Measurements from ENCODE around the gene SERPINA10. TPM values are rescaled to one million over a fixed set of nuclear protein-coding genes. Genes with fewer than 3 reads are reported as not detected.

Gene SERPINA10, protein sequence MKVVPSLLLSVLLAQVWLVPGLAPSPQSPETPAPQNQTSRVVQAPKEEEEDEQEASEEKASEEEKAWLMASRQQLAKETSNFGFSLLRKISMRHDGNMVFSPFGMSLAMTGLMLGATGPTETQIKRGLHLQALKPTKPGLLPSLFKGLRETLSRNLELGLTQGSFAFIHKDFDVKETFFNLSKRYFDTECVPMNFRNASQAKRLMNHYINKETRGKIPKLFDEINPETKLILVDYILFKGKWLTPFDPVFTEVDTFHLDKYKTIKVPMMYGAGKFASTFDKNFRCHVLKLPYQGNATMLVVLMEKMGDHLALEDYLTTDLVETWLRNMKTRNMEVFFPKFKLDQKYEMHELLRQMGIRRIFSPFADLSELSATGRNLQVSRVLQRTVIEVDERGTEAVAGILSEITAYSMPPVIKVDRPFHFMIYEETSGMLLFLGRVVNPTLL
- total RNA-seq = 0.06 TPM

DNA sequence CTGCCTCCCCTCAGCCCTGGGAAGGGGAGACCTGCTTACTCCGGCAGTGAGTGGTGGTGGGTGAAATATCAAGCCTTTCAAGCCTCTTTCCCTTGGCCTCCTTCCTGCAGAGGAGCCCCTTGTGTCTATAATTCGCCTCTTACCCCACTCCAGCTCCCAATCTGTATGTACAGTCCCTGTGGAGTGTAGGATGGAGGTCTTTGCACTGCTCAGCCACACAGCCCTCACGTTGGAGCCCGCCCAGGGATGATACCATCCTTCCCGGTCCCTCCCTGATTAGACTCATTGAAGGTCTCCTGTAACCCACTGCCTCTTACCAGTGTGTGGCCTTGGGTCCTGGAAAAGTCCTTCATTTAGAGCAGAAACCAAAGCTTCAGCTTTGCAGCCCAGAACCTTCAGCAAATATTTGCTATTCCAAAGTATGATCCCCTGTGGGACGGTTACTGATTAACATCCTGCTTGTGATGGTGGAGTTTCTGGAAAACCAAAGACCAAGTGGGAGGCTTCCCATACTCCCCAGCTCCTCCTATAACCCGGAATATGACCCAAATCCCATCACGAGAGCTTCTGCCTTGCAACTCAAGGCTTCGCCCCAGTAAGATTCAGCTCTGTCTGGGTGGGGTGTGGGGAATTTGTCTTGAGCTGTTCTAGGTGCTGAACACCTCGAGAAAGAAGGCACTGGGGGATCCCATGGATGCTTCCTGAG is at the start of gene SERPINA10:
TSS of gene SERPINA10 (minus strand) at position 397 of the 706 bp plus-strand sequence. CDS start 2,675 bp downstream, outside the sequence.

DNA sequence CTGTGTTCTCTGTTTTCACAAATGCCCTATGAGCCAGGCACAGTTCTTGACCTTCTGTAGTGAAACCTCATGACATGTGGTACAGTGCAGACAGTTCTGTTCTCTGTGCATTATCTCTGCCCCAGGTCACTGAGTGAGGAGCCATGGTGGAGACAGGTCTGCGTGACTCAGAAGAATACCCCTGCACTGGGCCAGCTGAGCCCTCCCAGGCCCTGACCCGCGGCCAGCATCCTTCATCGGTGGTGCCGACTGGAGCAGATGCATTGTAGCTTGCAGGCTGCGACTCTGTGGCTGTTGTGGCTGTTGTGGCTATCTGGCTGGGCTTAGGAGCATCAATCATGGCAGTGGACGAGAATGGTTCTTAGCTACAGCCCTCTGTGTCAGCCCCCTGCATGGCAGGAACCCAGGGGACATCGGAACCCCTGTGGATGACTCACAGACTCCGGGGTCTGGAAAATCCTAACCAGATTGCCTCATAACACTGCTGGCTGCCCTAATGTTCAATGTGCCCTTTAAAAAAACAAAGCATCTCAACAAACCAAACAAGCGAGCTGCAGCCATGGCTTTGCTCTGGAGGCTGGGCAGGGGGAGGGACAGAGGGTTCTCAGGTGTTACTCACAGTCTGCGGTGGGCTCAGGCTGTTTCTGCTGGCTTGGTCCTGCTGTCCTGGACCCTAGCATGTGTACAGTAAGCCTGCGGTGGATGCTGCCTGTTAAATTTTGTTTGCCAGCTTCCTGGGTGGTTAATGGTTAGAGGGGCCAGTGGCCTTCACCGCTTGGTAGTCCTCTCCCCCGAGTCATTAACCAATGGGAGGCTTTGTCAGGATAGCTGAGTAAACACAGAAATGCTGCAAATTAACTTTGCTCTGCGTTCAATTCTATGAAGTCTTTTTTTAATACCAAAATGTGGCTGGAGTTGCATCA is 29.8 kb upstream of the SERPINA10 start, which contains the start of gene SERPINA6:
TSS of gene SERPINA6 (minus strand) at position 689 of the 923 bp plus-strand sequence. CDS start 8,688 bp downstream, outside the sequence.

Other genes starting within 250 kb of the SERPINA10 start
- 75.8 TPM for gene DDX24, start 212.1 kb downstream of the SERPINA10 start, total RNA-seq
- 10.0 TPM for gene IFI27L1, start 212.0 kb downstream of the SERPINA10 start, total RNA-seq
- gene IFI27, start 182.5 kb downstream of the SERPINA10 start, total RNA-seq = 20.4 TPM
- gene IFI27L2, start 163.7 kb downstream of the SERPINA10 start, total RNA-seq = 14.4 TPM
- gene PPP4R4, start 118.9 kb downstream of the SERPINA10 start, total RNA-seq = 0.06 TPM
- gene SERPINA6, start 30.1 kb upstream of the SERPINA10 start, total RNA-seq = 1.2 TPM
- not detected for gene SERPINA2, start 73.4 kb upstream of the SERPINA10 start, total RNA-seq
- gene SERPINA1, start 95.3 kb upstream of the SERPINA10 start, total RNA-seq = 27.6 TPM
- gene SERPINA11, start 159.5 kb upstream of the SERPINA10 start, total RNA-seq = 0.18 TPM
- not detected for gene SERPINA9, start 182.9 kb upstream of the SERPINA10 start, total RNA-seq
- not detected for gene SERPINA12, start 216.2 kb upstream of the SERPINA10 start, total RNA-seq

All from metanephros (tissue), 1 donor.